ENCODE data around the gene NOS2.

Gene NOS2

DNA sequence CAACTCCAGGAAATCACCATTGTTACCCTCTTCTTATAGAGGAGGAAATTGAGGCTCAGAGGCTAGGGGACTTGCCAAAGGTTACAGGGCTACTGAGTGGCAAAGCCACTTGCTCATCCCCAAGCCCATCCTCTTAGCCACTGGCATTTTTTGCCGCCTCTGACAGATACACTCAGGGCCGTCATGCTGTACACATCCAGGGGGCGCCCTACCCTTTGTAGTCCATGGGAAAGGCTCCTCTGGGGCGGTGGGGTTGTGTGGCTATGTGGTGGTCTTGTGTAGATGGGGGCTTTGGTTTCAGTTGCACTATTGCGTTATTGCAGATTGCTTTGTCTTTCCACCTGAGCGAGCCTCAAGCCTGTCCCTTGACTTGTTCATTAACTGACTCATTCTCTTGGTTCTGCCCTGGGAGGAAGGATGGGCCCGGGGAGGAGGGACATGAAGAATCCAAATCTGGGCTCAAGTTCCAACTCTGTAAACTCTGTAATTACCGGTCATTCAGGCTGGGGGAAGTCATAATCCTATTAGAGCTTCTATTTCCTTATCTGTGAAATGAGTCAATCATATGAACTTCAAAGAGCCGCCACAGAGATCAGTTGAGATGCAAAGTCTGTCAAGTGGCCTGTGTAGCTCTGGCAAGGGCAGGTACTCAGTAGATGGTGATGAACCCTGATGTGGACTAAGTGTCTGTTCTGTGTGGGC is 2.8 kb downstream of the NOS2 start:
- TF ChIP-seq TAF1 (IDR thresholded peaks at IDR 0.05; ENCODE audit: borderline replicate concordance, insufficient read depth, low read length) (no peak), FOXP2 (optimal IDR thresholded peaks at IDR 0.05; ENCODE audit: borderline replicate concordance, extremely low read depth, extremely low read length, insufficient read depth) (no peak), SIN3A (IDR thresholded peaks at IDR 0.05; ENCODE audit: borderline replicate concordance, insufficient read depth, low read length) (no peak), POLR2AphosphoS5 (IDR thresholded peaks at IDR 0.05; ENCODE audit: low read depth, low read length) (no peak)
- TF ChIP-seq, protein P1, sequence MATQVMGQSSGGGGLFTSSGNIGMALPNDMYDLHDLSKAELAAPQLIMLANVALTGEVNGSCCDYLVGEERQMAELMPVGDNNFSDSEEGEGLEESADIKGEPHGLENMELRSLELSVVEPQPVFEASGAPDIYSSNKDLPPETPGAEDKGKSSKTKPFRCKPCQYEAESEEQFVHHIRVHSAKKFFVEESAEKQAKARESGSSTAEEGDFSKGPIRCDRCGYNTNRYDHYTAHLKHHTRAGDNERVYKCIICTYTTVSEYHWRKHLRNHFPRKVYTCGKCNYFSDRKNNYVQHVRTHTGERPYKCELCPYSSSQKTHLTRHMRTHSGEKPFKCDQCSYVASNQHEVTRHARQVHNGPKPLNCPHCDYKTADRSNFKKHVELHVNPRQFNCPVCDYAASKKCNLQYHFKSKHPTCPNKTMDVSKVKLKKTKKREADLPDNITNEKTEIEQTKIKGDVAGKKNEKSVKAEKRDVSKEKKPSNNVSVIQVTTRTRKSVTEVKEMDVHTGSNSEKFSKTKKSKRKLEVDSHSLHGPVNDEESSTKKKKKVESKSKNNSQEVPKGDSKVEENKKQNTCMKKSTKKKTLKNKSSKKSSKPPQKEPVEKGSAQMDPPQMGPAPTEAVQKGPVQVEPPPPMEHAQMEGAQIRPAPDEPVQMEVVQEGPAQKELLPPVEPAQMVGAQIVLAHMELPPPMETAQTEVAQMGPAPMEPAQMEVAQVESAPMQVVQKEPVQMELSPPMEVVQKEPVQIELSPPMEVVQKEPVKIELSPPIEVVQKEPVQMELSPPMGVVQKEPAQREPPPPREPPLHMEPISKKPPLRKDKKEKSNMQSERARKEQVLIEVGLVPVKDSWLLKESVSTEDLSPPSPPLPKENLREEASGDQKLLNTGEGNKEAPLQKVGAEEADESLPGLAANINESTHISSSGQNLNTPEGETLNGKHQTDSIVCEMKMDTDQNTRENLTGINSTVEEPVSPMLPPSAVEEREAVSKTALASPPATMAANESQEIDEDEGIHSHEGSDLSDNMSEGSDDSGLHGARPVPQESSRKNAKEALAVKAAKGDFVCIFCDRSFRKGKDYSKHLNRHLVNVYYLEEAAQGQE (IDR thresholded peaks at IDR 0.05; ENCODE audit: insufficient read depth in 1 of 2, low read depth in 2 of 2, low read length in 2 of 2) = no peak

DNA sequence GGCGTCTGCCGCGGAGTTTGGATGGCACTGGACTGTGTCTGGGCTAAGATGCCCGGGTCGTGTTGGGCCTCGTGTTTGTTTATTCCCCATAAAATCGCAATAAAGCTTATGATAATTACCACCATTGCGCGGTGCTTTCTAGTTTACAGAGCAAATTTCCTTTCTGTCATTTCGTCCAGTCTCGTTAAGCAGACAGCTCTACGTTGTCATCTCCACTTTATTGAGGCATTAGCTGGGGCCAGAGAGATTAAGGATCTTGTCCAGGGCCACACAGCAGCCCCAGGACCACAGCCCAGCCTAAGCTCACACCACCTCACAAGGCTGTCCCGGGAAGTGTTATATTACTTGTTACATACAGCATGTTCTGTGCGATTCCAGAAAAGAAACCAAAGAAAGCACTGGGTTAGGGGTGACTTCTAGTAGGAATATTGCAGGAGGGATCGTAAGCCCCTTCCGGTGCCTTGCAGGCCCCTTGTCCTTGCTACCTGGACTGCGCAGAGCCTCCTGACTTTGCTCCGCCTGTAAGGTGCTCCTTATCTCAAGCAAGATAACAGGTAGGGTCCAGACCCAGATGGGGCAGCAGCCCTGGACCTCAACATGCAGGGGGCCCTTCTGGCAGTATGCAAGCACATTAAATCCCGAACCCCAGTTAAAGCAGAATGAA is 6.3 kb downstream of the NOS2 start:
- TF ChIP-seq FOXP2 (optimal IDR thresholded peaks at IDR 0.05; ENCODE audit: borderline replicate concordance, extremely low read depth, extremely low read length, insufficient read depth) (no peak), TAF1 (IDR thresholded peaks at IDR 0.05; ENCODE audit: borderline replicate concordance, insufficient read depth, low read length) (no peak), POLR2AphosphoS5 (IDR thresholded peaks at IDR 0.05; ENCODE audit: low read depth, low read length) (no peak), SIN3A (IDR thresholded peaks at IDR 0.05; ENCODE audit: borderline replicate concordance, insufficient read depth, low read length) (no peak)
- TF ChIP-seq, protein P1 (IDR thresholded peaks at IDR 0.05; ENCODE audit: insufficient read depth in 1 of 2, low read depth in 2 of 2, low read length in 2 of 2) = no peak

DNA sequence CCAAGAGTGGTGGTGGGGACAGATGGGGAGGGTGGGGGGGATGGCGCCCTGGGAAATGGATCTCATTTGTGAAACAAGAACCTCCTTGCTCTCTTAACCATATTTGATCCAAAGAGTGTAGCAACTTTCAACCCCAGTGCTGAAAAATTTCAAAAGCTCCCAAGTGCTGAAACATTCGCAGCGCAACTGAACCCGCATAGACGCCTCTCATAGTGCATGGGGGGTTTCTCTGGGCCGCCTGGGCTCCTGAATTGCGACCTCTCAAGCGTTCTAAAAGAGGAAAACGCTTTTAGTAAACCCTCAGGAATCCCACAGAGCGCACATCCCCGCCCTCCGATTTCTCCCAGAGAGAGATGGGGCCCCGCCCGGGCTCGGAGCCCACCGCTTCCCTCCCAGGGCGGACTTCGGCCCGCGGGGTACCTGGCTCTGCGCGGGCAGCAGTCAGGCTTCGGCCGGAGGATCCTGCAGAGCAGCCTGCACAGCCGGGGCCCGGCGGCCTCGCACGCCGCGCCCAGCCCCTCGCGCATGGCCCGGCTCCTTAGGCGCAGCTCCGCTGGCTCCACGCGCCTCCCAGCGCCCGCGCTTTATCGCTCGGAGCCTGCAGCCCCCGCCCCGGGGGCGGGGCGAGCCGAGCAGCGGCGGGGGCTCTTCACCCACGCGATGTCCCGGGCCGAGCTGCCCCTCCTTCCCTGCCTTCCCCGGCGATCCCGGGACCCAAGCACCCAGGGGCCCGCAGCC is 7.0 kb downstream of the NOS2 start:
- TF ChIP-seq FOXP2 (optimal IDR thresholded peaks at IDR 0.05; ENCODE audit: borderline replicate concordance, extremely low read depth, extremely low read length, insufficient read depth) (no peak), SIN3A (IDR thresholded peaks at IDR 0.05; ENCODE audit: borderline replicate concordance, insufficient read depth, low read length) (no peak), POLR2AphosphoS5 (IDR thresholded peaks at IDR 0.05; ENCODE audit: low read depth, low read length) (no peak), TAF1 (IDR thresholded peaks at IDR 0.05; ENCODE audit: borderline replicate concordance, insufficient read depth, low read length) (no peak)
- TF ChIP-seq, protein P1 (IDR thresholded peaks at IDR 0.05; ENCODE audit: insufficient read depth in 1 of 2, low read depth in 2 of 2, low read length in 2 of 2) = no peak

- TF ChIP-seq POLR2AphosphoS5 (IDR thresholded peaks at IDR 0.05; ENCODE audit: low read depth, low read length) (no peak), FOXP2 (optimal IDR thresholded peaks at IDR 0.05; ENCODE audit: borderline replicate concordance, extremely low read depth, extremely low read length, insufficient read depth) (no peak)
Measured at GRCh38 chr17:27792095-27792494, 8.2 kb downstream of the NOS2 start.

- TF ChIP-seq POLR2AphosphoS5 (IDR thresholded peaks at IDR 0.05; ENCODE audit: low read depth, low read length) (no peak), SIN3A (IDR thresholded peaks at IDR 0.05; ENCODE audit: borderline replicate concordance, insufficient read depth, low read length) (no peak), TAF1 (IDR thresholded peaks at IDR 0.05; ENCODE audit: borderline replicate concordance, insufficient read depth, low read length) (no peak), FOXP2 (optimal IDR thresholded peaks at IDR 0.05; ENCODE audit: borderline replicate concordance, extremely low read depth, extremely low read length, insufficient read depth) (no peak)
- TF ChIP-seq, protein P1 (IDR thresholded peaks at IDR 0.05; ENCODE audit: insufficient read depth in 1 of 2, low read depth in 2 of 2, low read length in 2 of 2) = no peak
Measured at GRCh38 chr17:27788919-27789318, 11.4 kb downstream of the NOS2 start.
